GM21619 (cell line): Measurements from ENCODE around the gene ACER3.

Experiments used
- ATAC-seq: cut with Tn5 transposase; IDR thresholded peaks from one replicate; pipeline ENCODE4 v1.9.1; 2021; ENCODE audit not compliant: unreplicated experiment

The ACER3 gene

DNA sequence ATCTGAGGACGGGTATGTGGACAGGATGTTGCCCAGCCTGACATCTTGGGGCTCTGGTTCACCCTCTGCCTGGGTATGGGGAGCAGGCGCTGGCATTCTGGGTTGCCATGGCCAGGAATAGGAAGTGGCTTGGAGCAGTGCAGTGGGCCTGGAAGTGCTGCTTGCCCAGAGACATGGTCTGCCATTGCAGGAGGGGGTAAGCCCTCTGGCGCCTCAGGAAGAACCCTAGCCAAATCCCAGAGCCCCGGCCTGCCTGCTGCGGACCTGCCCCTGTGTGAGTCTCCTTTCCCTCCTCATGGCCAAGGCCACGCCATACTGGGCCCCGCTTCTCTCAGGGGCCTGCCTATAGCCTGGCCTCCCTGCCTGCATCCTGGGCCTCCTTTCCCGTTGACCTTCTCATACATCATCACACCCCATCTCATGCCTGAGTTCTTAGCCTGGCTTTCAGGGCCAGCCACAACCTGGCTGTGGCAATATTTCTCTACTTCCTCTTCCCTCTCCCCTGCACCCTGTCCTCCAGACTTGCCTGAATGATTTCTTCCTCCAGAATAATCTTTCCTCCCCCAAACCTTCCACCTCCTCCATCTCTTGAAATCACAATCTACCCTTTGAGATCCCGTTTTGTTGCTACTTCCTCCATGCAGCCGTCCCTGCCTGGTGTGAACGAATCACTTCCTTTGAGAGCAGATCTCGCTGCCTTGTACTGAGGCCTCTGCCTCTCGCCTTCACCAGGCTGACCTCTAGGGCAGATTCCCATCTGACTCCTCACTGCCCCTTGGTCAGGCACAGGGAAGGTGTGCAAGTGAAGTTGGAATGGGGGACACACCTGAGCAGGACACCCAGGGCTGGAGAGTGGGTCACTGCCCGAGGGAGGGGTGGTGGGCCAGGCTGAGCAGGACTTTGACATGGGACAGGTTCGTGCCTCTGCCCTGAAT is 211.2 kb downstream of the ACER3 start:
- ATAC-seq = no peak

DNA sequence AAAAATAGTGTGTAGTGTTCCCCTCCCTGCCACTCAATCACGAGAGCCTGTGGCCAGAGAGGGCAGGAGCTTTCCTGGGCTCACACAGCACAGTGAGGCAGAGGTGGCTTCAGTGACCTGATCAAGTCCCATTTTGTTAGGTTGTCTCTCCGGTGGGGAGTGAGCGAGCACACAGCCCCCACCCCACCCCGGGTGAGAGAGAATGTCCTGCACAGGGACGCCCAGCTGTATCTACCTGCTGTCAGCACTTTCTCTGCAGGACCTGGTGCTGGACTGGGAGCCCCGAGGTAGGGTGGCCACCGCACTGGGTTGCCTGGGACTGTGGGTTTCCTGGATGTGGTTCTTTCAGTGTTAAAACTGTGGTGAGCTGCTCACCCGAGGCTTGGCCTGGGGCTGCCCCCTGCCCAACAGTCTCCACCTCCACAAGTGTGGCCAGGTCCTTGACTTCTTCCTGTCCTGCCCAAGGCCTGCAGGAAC is 212.2 kb downstream of the ACER3 start:
- ATAC-seq = no peak

DNA sequence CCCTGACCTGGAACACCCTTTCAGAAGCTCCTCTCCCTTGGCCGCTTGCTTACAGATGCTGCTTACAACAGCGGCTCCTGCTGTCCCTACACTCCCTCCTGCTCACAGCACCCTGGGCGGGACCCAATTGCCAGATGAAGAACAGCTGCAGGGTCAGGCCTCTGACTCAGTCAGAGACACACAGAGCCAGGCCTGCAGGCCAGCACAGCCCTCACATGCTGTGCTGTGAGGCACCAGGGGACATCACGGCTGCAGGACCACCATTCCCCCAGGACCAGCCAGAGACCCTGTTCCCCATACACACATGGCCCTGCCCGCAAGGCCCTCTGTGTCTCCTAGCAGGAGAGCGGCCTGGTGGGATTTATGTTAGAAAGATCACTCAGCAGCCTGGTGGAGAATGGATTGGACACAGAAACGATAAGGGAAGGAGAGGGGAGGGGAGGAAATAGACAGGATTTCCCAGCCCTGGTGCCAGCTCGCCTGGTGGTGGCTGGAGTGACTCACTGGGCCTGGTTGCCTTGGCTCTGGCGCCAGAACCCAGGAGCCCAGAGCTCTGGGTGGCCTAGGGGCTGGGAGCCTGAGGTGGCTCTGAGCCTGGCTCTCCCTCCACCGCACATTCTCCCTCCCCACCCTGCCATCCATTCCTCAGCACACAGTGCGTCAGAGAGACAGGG is 212.7 kb downstream of the ACER3 start:
- no peak for ATAC-seq

DNA sequence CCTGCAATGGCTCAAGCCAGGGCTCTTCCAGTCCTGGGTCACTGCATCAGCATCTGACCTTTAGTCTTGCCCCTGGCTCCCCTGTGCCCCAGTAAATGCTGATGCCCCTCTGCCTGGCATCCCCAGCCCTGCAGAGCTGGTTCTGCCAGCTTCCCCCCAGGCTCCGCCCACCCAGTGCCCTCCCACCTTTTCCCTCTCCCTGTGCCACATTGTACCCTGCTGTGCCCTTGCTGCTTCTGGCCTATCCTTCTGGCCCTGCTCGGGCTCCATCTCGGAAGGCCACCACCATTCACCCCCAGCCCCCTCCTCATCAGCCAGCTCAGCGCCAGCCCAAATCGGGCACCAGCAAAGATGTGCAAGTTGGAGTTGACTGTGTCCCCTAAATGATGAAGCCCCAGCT is 213.5 kb downstream of the ACER3 start:
- no peak for ATAC-seq

DNA sequence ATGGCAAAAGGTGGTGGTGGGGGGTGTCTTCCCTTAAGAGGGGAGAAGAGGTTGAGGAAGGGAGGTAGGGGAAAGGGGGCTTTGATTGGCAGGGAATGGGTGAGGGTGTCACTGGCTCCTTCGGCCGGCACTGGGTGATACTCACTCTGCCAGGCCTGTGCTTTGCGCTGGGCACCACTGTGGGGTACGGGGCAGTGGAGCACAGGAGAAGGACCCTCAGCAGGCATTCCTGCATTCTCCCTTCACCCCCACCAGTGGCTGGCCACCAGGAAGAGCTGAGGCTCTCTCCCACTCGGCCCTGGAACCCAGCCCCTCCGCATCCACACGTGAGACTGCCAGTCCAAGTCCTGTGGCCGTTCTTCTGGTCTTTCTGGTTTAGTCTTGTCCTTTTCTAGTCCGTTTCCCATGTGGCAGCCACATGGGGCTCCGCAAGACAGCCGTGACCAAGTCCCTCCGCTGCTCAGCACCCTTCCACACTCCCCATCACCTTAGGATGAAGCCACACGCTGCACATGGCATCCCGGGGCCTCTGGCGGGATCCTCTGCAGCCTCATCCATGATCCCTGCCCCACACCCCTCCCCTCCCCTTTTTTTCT is 214.0 kb downstream of the ACER3 start:
- ATAC-seq = no peak

DNA sequence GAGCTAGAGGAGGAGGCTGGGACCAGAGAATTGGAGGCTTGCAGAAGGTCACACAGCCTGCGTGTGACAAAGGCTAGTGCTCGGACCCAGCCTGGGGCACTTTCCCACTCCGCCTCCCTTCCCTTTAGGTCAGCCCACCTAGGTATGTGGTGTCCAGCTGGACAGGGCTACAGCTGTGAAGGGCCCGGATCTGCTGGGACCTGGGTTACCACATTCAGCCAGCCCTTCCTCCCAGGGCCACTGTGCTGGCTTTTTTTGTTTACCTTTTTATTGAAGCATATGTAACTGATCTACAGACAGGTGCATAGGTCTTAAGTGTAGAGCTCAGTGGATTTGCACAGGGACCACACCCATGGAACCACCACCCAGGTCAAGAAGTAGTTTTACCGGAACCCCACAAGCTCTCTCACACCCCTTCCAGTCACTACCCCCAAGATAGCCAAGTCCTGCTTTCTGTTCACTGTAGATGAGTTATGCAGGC is 214.7 kb downstream of the ACER3 start:
- ATAC-seq = no peak
